HG02759 (cell line): ENCODE measurements around the gene DNAL1.
A peak's percentile ranks its signal among the peaks of the same experiment; 100 is the strongest.

Source experiments
- ATAC-seq: cut with Tn5 transposase; IDR thresholded peaks from one replicate; pipeline ENCODE4 v1.9.1; 2021; ENCODE audit warnings: mild to moderate bottlenecking, moderate library complexity; ENCODE audit not compliant: unreplicated experiment

The DNAL1 gene

DNA sequence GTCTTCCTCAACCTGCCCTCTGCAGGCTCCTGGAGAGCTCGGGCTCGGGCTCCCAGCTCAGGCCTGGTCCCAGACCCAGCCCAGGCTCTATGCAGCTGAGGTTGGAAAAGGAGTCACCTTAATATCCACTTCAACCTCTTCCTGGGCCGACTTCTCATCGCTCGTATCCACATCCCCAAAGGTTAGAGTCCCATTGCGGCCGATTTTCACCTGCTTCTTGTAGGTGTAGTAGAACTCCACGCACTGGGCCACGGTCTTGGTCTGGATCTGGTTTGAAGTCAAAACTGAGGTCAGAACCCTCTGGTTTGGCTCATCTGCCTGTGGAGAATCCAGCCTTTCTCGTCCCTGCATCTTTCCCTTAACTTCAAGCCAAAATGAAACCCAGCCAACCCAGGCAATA is 77.8 kb downstream of the DNAL1 start:
- no peak for ATAC-seq

DNA sequence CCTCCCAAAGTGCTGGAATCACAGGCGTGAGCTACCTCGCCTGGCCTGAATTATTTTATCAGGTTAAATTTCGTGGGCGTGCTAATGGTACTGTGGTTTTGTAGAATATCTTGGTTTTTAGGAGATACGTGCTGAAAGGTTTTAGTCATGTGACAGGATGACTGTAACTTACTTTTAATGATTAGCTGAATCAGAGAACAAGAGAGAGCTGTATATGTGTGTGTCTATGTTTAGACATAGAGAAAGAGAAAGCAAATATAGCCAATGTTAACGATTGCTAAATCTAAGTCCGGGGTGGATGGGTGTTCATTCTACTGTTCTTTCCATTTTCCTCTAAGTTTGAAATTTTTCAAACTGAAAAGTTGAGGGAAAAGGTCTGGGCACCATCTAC is 78.6 kb downstream of the DNAL1 start:
- peak; percentile 55 for ATAC-seq

DNA sequence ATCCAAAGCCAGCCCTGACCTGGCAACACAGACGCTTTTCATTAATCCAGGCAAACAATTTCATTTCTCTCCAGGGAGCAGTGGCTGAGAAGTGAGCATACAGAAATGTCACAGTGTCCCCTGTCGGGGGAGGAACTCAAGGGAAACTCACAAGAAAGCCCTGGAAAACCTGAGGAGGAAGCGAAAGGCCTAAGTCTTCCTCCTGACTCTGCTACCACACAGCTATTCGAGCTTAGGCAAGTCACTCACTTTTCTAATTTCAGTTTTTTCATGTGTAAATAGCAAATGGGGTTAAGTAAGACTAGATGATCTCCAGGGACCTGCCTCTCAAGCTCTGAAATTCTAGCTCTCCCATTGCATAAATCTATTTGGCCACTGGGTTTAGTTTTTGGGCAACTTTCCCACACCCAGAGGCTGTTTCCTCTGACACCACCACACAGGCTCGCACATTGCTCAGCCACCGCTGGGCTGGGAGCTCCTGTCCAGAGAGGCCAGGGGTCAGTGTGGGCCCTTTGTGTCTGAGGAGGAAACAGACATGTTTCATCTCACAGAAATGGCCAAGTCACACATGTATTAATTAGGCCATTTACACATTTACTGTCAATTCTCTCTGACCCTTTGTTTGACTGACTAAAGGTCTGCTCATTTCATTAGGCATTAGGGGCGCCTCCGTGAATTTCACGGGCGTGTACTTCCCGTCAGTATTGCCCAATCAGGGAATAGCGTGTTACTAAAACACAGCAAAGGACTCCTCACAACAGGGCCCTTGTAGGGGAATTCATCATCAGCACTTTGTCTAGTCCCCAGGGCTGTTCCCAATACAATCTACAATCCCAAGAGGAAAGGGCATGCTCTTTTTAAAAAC is 79.2 kb downstream of the DNAL1 start:
- peak; percentile 34 for ATAC-seq

DNA sequence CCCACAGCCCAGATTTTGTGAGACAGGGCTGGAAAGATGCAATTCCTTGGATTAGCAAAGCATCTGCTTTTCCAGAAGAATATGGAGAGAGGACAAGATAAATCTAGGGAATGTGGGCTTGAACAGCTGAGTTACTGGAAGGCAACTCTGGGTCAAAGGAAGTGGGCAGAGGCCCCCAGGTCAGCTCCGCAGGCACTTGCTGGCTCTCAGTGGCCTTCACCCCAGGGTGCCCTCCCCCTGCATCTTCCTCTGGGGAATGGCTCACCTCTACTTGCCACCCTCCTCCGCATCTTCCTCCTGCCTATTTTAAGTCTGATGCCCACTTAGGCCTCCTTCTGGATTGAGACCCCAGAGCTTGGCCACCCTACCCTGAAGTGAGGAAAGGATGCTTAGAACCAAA is 79.9 kb downstream of the DNAL1 start:
- no peak for ATAC-seq

DNA sequence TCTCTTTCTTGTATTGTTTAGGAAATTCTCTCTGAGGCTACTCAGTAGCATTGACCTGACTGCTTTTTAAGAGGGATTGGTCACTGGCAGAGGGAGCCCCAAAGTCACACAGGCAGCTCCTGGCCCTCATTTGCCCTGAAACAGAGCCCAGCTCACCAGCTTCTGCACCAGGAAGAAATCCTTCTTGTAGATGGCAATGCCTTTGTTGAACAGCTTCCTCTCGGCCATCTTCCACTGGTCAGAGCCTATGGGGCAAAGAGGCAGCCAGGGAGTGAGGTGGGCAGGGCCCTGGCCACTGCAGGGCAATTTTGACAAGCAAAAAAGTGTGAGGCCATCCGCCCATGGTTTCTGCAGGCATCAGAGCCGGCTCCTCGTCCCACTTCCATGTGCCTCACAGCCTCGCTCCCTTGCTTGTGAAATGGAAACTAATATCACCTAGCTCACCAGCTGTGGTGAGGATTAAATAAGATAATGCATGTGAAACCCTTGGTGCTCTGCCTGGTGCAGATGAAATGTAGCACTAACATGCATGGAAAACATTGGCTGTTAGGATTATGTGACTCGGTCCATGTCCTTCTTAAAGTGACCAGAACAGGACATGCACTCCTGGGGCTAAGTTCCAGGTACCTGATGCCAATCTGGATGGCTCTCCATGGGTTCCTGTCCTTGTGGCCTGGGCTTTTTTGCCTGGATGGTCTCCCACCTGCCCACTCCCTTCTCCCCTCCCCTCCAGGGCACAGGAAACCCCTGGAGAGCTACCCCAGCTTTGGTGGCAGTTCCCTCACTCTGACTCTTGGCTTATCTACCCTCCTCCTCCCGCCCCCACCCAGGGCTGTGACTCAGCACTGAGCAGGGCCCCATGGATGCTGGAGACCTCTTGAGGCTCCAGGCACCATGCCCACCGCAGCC is 80.6 kb downstream of the DNAL1 start:
- no peak for ATAC-seq

DNA sequence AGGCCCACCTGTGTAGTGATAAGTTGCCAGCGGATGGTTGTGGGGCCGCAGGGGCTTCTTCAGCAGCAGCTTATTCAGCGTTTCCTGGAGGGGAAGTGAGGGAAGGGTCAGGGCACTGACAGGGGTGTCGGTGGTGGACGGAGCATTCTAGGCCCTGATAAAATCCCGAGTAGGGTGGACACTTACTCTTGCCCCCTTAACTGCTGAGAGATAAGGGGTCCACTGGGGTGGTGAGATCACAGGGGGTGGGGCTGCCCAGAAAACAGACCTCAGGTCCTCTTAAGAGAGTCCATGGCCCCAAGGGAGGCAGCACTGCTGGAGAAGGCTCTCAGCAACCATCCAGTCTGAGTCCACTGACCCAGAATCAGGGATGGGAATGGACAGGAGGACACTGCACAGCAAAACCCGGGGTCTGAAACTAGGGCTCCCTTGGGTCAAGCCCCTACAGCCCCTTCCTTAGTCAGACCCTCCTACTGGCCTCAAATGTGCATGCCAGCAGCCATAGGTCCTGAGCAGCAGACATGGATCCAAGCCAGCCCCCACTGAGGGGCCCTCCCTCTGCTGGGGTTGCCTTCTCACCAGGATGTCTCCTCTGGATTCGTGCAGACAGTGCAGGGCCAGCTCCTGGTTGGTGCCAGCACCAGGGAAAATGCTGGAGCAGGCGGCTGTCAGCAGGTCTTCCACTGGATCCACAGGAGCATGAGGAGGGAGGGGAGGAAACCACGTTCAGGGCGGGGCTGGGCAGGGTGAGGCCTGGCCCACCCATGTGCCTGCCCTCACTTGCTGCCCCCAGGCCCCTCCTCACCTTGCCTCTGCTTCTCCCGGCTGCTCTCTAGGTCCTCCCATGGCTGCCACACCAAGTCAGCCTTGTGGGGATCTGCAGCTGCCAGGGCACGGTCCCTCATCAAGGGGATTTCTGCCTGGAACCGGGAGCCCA is 81.5 kb downstream of the DNAL1 start:
- ATAC-seq: no peak

DNA sequence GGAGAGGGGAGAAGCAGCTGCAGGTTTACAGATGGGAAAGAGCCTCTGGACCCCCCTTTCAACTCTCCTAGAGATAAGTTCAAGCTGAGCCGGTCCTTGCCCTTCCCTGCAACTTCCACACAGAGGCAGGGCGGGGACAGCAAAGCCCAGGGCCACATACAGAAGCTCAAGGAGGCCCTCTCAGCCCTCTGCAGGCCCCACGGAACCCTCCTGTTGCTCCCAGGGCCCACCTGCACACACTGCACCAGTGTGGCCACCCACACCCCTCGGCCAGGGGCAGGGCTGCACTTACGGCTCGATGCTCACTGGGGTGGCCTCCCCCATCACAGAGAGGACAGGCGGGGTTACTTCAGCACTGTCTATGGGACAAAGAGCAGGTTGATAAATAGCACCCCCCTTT is 82.4 kb downstream of the DNAL1 start:
- ATAC-seq: no peak

DNA sequence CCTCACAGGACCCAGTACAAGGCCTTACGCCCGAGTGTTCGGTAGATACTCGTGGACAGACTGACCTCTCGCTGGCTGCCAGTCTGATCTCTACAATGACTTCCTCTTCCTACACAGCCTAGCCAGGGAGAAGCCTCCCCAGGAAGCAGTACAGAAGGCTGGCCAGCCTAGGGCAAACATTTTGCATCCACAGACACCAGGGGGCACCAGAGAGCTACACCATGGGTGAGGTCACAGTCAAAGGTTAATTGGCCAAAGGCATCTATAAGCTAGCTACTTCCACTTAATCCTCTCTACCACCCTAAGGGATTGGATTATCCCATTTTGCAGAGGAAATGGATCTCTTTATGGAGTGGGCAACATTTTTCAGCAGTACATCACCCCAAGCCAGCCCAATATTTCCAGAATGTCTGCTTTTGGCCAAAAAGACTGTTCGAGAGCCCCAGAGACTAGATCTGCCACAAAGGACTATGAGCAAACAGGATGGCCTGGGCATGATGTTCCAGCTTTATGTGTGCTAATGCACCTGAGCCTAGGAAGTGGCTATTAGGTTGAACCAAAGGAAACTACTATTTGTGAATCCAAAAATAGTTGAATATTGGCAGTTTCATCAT is 84.0 kb downstream of the DNAL1 start:
- peak; percentile 73 for ATAC-seq

DNA sequence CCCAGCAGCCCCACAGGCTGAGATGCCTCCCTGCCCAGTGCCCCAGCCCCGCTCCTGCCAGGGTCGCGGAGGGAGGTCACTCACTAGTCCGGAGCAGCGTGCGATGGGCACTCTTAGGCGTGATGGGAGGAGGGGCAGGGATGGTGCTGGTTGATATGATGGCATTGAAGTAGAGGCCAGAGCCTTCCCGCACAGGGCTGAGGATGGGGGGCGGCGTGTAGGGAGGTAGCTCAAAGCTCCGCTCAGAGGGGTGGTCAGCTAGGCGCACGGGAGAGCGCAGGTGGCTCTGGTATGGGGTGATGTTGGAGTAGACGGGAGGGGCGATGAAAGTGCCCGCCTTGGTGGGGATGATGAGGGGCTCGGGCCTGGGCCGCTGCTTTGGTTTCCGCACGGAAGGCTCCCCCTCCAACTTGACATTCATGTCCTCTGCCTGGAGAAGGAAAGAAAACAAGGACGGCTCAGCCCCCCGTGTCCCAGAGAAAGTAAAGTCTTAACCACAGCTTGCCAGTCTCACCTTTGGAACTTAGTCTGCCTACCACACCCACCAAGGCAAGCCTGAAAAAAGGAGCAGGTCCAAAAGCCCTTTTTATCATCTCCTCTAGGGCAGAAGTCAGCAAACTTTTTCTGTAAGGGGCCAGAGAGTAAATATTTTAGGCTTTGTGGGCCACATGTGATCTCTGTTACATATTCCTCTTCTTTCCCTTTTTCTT is 84.9 kb downstream of the DNAL1 start:
- no peak for ATAC-seq

DNA sequence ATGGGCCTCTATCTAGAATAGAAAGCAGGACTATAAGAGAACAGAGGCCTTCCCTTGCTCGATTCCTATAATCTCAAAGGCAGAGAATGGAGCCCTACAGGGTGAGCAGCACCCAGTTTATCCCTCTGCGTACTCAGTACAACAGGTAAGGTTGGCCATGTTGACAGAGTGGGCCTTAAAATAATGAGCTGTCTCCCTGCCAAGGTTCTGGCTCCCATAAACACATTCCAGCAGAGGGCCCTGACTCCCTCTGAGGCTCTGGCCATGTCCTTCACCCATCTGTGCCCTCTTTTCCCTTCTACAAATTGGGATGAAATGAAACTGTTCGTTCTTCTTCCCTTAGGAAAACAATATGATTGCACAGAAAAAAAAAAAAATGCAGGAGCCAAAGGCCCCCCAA is 86.3 kb downstream of the DNAL1 start:
- no peak for ATAC-seq

DNA sequence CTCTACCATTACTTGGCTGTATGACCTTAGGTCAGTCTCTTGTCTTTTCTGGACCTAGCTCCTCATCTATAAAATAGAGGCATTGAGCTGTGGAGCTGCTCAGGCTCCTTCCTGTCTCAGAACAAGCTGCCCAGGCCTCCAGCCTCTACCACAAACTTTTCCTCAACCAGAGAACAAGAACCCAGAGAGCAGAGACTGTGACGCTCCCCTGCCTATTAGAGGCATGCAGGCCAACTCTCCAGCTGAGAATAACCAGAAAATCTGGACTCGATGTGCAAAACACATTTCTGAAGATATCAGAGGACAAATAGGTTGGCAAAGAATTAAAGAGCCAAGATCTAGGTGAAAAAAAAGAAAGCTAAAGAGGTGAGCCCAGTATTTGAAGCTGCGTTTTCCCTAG is 87.2 kb downstream of the DNAL1 start:
- no peak for ATAC-seq

DNA sequence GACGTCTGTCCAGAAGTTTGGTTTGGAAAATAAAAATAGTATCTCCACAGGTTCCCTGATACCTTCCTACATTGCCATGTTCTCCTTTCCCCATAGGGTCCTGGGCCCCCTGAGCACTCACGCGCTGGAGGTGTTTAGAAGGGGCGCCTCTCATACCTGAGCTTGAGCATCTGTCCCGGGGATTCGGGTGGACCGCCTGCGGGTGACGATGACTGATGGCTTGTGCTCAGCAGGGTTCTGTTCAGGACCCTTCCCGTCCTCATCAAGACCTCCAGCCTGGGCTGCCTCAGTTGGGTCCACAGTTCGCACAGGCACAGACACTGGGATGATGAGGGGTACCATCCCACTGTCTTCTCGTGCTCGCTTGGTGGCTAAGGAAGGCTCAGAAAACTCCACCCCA is 92.1 kb downstream of the DNAL1 start:
- no peak for ATAC-seq

DNA sequence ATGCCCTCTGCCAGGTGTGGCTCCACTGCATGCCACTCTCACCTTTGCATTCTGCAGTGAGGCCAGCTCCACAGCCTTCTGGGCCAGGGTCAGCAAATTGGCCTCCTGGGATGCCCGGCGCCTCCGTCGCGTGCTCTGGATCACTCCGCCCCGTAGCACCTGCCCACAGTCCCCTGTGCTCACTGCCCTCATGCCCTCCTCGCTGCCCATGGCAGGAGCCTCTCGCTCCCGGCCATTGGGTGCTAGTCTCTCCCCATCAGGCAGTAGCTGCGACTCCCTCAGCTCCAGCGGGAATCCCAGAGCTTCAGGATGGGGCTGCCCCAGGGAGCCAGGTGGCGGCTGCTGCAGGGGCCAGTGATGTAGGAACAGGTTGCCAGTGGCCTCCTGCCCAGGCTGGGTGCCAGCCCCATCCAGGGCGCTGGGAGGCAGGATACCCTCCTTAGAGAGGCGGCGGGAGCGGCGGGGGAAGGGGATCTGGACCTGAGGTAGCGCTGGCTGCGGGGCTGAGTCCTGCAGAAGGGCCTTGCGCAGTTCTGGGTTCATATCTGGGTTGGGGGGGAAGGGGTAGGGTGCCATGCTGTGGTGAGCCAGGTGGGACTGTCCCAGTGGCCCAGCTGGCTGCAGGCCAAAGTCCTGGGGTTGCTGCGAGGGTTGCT is 93.9 kb downstream of the DNAL1 start:
- ATAC-seq: no peak

DNA sequence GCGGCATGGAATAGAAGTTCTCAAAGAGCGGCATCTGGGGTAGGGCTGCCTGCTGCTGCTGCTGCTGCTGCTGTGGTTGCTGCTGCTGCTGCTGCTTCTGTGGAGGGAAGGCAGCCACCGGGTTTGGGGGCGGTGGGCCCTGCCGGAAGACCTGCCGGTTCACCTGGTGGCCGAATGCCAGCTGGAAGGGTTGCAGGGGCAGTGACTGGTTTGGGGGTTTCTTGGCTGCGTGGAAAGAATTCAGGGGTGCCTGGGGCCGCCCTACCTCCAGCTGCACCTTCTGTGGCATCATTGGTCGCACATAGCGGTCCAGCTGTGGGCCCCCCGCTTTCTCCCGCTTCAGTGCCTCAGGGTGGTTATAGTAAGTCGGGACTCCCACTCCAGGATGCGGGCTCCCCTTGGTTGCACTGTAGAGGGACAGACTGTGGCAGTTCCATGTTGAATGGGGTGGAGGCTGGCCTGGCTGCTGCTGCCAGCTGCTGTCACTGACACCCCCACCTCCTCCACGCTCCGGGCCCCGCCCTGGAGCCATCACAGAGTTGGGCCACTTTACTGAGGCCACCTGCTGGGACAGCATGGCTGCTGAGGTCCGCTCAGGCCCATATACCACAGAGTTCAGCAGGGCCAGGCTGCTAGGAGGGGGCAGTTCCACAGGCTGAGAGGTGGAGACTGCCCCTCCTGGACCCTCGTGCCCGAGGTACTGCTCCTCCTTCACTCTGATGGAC is 94.5 kb downstream of the DNAL1 start:
- no peak for ATAC-seq

DNA sequence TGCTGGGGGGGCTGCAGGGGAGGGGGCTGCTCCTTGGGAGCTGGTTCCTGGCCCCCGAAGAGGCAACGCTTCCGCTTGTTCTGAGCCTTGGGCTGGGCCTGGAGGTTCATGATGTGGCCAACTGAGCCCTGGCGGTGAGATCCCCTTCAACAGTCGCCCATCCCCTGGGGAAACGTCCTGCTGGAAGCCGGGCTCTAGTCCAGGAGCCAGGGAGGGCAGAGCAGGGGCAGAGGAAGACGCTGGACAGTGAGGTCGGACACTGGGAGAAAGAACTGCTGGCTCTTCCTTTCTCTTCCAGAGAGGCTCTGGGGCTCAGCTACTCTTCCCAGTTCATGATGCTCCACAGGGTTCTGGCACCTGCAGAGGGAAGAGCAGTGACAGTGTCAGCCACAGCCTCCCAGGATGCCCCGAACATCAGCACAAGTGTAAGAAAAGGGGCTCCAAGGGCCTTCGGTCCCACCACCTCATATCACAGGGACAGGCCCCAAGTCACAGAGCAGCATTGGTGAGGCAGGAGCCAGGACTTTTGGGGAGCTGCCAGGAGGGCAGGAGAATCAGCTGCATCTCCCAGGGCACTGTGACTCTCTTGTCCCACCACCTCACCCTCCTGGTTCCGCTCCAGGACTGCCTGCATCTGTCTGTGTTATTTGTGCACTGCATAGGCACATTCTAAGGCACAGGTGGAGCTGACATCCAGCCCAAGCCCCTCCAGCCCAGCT is 95.3 kb downstream of the DNAL1 start:
- ATAC-seq: no peak

DNA sequence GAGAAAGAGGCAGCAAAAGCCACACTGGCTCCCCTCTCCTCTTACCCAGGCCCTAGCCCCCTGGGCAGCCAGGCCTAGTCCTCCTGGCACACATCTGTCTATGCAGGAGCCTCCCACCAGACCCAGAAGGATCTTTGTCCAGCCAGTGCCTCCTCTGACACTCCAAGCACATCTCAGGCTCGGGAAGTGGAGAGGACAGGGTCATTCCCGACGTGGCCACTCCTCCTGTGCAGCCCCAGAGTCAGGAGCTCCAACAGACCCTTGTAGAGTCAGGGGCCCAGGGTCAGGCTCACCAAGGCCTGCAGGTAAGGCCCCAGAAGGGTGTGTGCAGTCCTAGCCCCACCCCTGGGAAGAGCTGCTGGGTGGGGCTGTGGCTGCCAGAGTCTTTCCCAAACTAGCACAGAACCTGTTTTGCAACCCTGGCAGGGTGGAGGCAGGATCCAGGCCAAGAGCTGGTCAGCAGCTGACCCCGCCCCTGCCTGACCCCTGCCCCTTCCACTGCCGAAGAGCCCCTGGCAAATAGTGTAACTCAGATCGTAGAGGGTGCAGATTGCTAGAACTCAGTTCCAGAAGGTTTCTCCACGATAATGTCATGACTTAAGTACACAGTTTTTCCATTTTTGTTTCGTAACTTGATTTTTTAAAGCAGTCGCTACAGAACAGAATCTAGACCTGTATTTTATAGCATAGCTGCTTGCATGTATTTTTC is 96.0 kb downstream of the DNAL1 start:
- no peak for ATAC-seq

DNA sequence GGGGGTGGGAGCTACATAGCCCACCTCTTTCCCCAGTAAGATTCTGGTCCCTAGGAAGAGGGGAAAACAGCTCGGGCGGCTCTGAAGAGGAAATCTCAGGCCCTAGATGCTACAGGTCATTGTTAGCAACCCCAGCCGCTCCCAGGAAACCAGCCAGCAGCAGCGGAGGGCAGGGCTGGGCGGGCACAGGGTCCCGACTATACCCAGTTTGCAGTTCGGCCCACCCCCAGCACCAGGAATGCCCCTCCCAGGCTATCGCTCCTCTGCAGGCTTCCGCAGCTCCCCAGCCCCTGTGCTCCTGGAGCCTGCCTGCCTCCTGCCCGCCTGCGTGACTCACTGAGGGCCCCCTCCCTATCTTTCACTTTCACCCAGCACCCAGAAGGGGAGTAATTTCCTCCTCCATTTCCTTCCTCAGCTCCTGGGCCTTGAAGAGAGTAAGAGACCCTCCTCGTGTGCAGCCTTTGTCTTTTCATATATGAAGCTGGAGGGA is 96.6 kb downstream of the DNAL1 start:
- ATAC-seq: no peak
